PC-9 (cell line): ENCODE data around the gene CRIP1. TPM values are rescaled to one million over a fixed set of nuclear protein-coding genes. Genes with fewer than 3 reads are reported as not detected.

Source experiments
- BruUV-seq: library from RNA; stranded (reverse); fragments of 400-500 nt; replicated peaks from 2 replicates; lab custom pipeline; 2021; lab: Mats Ljungman, UMichigan
- CTCF ChIA-PET: fragments of 300-600 bp; sonication (Branson Sonifier 250); formaldehyde crosslinking; loops from one replicate; lab custom pipeline; 2022; ENCODE audit warnings: antibody characterized with exemption; lab: Charles Lee
- POLR2A ChIA-PET: fragments of 300-600 bp; sonication (Branson Sonifier 250); formaldehyde crosslinking; loops from one replicate; lab custom pipeline; 2022; ENCODE audit warnings: antibody characterized with exemption; ENCODE audit not compliant: unreplicated experiment; lab: Charles Lee
- DNase-seq, 2 experiments: peaks; one replicate each; pipeline versions ENCODE4 v3.0.0 to v3.0.0-alpha.2; 2015 to 2022; ENCODE audit warnings: mixed read lengths in 1 of 2
- H2AFZ ChIP-seq: fragments of 200-600 bp; sonication (generic); 2 replicates; pipeline ENCODE4 v1.8.1; 2017; ENCODE audit warnings: antibody characterized with exemption
- H3F3A ChIP-seq: fragments of 200-600 bp; sonication (generic); 2 replicates; pipeline ENCODE4 v1.8.1; 2017; ENCODE audit warnings: antibody characterized with exemption, mild to moderate bottlenecking, low read depth; ENCODE audit not compliant: insufficient read depth
- H3K27ac ChIP-seq: fragments of 200-600 bp; sonication (generic); 2 replicates; pipeline ENCODE4 v1.6.1; 2016; ENCODE audit warnings: mixed run types
- H3K27me3 ChIP-seq: fragments of 200-600 bp; sonication (generic); 2 replicates; pipeline ENCODE4 v1.6.1; 2016; ENCODE audit warnings: low read depth, mixed run types; ENCODE audit not compliant: insufficient read depth
- H3K36me3 ChIP-seq: fragments of 200-600 bp; sonication (generic); 2 replicates; pipeline ENCODE4 v1.6.1; 2016; ENCODE audit warnings: low read depth, mixed run types
- H3K4me1 ChIP-seq: fragments of 200-600 bp; sonication (generic); replicated peaks from 2 replicates; pipeline ENCODE4 v1.6.1; 2016; ENCODE audit warnings: mixed run types; ENCODE audit not compliant: insufficient read depth
- H3K4me2 ChIP-seq: fragments of 200-600 bp; sonication (generic); 2 replicates; pipeline ENCODE4 v1.6.1; 2017; ENCODE audit warnings: mixed run types
- H3K4me3 ChIP-seq: fragments of 200-600 bp; sonication (generic); 2 replicates; pipeline ENCODE4 v1.6.1; 2016; ENCODE audit warnings: mixed run types
- H3K79me2 ChIP-seq: fragments of 200-600 bp; sonication (generic); 2 replicates; pipeline ENCODE4 v1.6.1; 2017; ENCODE audit warnings: low read depth, mixed run types
- H3K9me2 ChIP-seq: fragments of 200-600 bp; sonication (generic); 2 replicates; pipeline ENCODE4 v1.8.1; 2017; ENCODE audit warnings: mild to moderate bottlenecking; ENCODE audit not compliant: insufficient read depth
- H3K9me3 ChIP-seq: fragments of 200-600 bp; sonication (generic); 2 replicates; pipeline ENCODE4 v1.8.1; 2016; ENCODE audit warnings: low read depth; ENCODE audit not compliant: insufficient read depth
- H4K20me1 ChIP-seq: fragments of 200-600 bp; sonication (generic); 2 replicates; pipeline ENCODE4 v1.8.1; 2017; ENCODE audit not compliant: insufficient read depth
- EZH2 ChIP-seq: fragments of 200-600 bp; sonication (generic); IDR thresholded peaks from 2 replicates; pipeline ENCODE4 v1.8.0; 2017; ENCODE audit warnings: antibody characterized with exemption, low read depth
- intact Hi-C: fragments of 100-400 bp; cut with micrococcal nuclease; formaldehyde crosslinking; loops from one replicate; pipeline ENCODE4 v1.10.0; 2022; ENCODE audit not compliant: unreplicated experiment
- total RNA-seq: library from RNA; stranded (reverse); gene quantifications from 2 replicates; pipeline ENCODE4 v1.2.3, GENCODE V29; 2021
- TF ChIP-seq, protein P1 (sequence below): fragments of 200-600 bp; sonication (generic); conservative IDR thresholded peaks from 2 replicates; pipeline ENCODE4 v1.6.1; 2017; ENCODE audit warnings: mixed run types, antibody characterized with exemption, mild to moderate bottlenecking, moderate library complexity

CRIP1 gene
- total RNA-seq, 1 experiment from 2014 or later = 296 TPM

DNA sequence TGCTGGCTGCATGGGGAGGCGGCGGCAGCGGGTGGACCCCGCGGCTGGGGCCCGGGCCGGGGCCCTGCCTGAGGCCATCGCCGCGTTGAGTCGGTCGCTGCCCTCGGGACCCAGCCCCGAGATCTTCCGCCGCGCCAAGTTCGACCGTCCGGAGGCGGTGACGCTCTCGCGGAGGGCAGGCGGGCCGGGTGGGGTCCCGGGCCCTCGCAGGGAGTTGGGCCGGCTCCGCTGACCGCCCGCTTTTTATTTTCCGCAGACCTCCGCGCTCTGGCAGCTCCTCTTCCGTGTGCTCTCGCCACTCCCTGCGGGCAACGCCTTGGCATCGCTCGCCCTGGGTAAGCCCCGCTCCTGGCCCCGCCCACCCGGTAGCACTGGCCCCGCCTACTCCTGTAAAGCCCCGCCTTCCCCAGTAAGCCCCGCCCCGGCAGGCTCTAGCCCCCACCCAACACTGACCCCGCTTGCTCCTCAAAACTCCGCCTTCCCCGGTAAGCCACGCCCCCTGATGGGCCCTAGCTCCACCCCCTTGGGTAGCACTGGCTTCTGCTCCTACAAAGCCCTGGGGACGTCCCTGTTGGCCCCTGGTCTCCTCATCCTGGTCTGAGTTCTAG is 4.8 kb downstream of the CRIP1 start:
- Histone ChIP-seq H3K27me3 (no peaks in the 10 kb centered on the region), H4K20me1 (peaks cover 6% of the 10 kb centered on the region), H3K36me3 (no peaks in the 10 kb centered on the region), H3F3A (peaks cover 13% of the 10 kb centered on the region; the same call in 1 of the 2 replicates), H3K27ac (peak overlapping the region; percentile 65), H3K79me2 (0 out of 2 replicates have a peak, but pooled peaks cover 5% of the 10 kb centered on the region), H3K9me3 (no peaks in the 10 kb centered on the region), H3K4me2 (peak overlapping the region; percentile 80), H3K4me3 (peak overlapping the region; percentile 94), H3K9me2 (no peaks in the 10 kb centered on the region), H2AFZ (peak overlapping the region; percentile 90), H3K4me1 (peaks cover 28% of the 10 kb centered on the region)
- TF ChIP-seq EZH2 = no peak
- TF ChIP-seq, protein P1, sequence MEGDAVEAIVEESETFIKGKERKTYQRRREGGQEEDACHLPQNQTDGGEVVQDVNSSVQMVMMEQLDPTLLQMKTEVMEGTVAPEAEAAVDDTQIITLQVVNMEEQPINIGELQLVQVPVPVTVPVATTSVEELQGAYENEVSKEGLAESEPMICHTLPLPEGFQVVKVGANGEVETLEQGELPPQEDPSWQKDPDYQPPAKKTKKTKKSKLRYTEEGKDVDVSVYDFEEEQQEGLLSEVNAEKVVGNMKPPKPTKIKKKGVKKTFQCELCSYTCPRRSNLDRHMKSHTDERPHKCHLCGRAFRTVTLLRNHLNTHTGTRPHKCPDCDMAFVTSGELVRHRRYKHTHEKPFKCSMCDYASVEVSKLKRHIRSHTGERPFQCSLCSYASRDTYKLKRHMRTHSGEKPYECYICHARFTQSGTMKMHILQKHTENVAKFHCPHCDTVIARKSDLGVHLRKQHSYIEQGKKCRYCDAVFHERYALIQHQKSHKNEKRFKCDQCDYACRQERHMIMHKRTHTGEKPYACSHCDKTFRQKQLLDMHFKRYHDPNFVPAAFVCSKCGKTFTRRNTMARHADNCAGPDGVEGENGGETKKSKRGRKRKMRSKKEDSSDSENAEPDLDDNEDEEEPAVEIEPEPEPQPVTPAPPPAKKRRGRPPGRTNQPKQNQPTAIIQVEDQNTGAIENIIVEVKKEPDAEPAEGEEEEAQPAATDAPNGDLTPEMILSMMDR = no peak
- intact Hi-C loops = loop anchor here (1.0 to 5.0 kb wide), 4 partner anchors 27 to 399 kb away; no protein-coding TSS in a partner anchor
- ChIA-PET POLR2A (interaction anchor here (0.6 to 0.7 kb wide), 3 partner anchors 37 to 87 kb away, joined by 5 to 27 read pairs (median 12); no protein-coding TSS in a partner anchor), CTCF (interaction anchor here (0.6 kb wide), 1 partner anchor 701 kb away, joined by 5 read pairs; no protein-coding TSS in a partner anchor)
- DNase-seq = peak; percentile 74
- TSS peak; percentile 80 for BruUV-seq

DNA sequence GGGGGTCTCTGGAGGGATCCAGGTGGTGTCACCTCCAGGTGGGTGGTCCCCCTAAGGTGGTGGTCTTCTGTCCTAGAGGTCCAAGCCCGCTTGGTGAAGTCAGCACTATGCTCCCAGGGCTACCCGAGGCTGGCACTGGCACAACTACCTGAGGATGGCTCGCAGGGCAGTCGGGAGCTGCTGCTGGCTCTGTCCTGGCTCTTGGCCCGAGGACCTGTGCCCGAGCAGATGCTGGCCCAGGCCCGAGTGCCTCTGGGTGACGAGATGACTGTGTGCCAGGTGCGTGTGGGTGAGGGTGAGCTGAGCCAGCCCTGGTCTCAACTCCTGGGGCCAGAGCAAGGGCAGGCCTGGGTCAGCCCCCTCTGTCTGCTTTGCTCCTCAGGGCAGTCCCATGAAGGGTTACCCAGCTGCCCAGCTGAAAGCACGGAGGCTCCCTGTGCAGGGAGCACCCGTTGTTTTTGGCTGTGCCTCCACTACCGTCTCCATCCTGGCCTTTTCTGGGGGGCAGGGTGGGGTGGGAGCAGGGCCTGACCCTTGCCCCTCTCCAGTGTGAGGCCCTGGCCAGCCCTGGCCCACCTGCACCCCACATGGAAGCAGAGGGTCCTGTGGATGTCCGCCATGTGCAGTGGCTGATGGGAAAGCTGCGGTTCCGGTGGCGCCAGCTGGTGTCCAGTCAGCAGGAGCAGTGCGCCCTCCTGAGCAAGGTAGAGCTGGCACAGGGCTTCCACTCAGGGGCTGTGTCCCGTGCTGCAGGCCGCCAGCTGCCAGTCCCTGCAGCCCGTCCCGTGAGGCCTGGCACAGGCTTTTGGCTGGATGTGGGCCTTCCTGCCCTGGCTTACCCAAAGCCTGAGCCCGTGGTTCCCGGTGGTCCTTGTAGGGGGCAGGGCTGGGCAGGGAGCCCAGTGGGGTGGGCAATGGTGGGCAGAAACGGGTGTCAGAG is 5.6 kb downstream of the CRIP1 start:
- no TSS peak for BruUV-seq

More for the DNA sequence above, 5.6 kb downstream of the CRIP1 start:
- TF ChIP-seq, protein P1 = no peak
- no peak for TF ChIP-seq EZH2
- DNase-seq = no peak
- no peaks in the 10 kb centered on the region for H3K9me3 ChIP-seq
- peak overlapping the region; percentile 94; the same call in 1 of the 2 replicates for H3K4me3 ChIP-seq
- H3K79me2 ChIP-seq = 0 out of 2 replicates have a peak, but pooled peaks cover 5% of the 10 kb centered on the region
- H3K36me3 ChIP-seq = no peaks in the 10 kb centered on the region
- H3K9me2 ChIP-seq = no peaks in the 10 kb centered on the region
- no peak overlapping the region for H2AFZ ChIP-seq
- H3K27me3 ChIP-seq = no peaks in the 10 kb centered on the region
- H3K27ac ChIP-seq = no peak overlapping the region
- intact Hi-C loops = loop anchor here (5.0 kb wide), 1 partner anchor 400 kb away; no protein-coding TSS in a partner anchor
- ChIA-PET POLR2A (interaction anchor here (0.6 to 0.7 kb wide), 4 partner anchors 19 to 88 kb away, joined by 3 to 27 read pairs (median 8); no protein-coding TSS in a partner anchor), CTCF (interaction anchor here (0.6 to 0.7 kb wide), 2 partner anchors 9 to 701 kb away, joined by 3 to 5 read pairs; no protein-coding TSS in a partner anchor)
- H3K4me1 ChIP-seq = peaks cover 26% of the 10 kb centered on the region
- H3F3A ChIP-seq = peaks cover 13% of the 10 kb centered on the region; the same call in 1 of the 2 replicates
- H3K4me2 ChIP-seq = peak overlapping the region; percentile 80
- H4K20me1 ChIP-seq = peaks cover 6% of the 10 kb centered on the region
